GM12878 (cell line): ENCODE data around the gene AGTPBP1. TPM values are rescaled to one million over a fixed set of nuclear protein-coding genes. Genes with fewer than 3 reads are reported as not detected.

Experiments used
- CBX5 ChIP-seq: sonication (generic); IDR thresholded peaks from 2 replicates; pipeline ENCODE4 v1.6.1; 2016; ENCODE audit warnings: low read depth, moderate library complexity, mild to moderate bottlenecking, inconsistent platforms
- CREM ChIP-seq: IDR thresholded peaks from 2 replicates; pipeline ENCODE4 v1.6.1; 2014; ENCODE audit warnings: antibody characterized with exemption, low read depth
- GABPA ChIP-seq: IDR thresholded peaks from 2 replicates; pipeline ENCODE4 v1.6.1; 2014; ENCODE audit warnings: antibody characterized with exemption, low read depth, mild to moderate bottlenecking, inconsistent platforms
- HDGF ChIP-seq: fragments of 450-650 bp; IDR thresholded peaks from 2 replicates; pipeline ENCODE4 v1.6.1; 2016; ENCODE audit warnings: antibody characterized with exemption
- IRF4 ChIP-seq: IDR thresholded peaks from 2 replicates; pipeline ENCODE4 v1.6.1; 2011; ENCODE audit warnings: low read depth, low read length
- NFYA ChIP-seq: IDR thresholded peaks from 2 replicates; pipeline ENCODE4 v1.6.1; 2011; ENCODE audit warnings: low read depth, mild to moderate bottlenecking, low read length, improper control_type of control experiment, borderline replicate concordance
- NRF1 ChIP-seq: conservative IDR thresholded peaks from 2 replicates; pipeline ENCODE4 v1.6.1; 2011; ENCODE audit warnings: mild to moderate bottlenecking, low read depth, low read length, improper control_type of control experiment
- POU2F2 ChIP-seq: IDR thresholded peaks from 3 replicates; pipeline ENCODE4 v1.6.1; 2011; ENCODE audit warnings: low read depth, mild to moderate bottlenecking, low read length, borderline replicate concordance
- RFX5 ChIP-seq: IDR thresholded peaks from 2 replicates; pipeline ENCODE4 v1.6.1; 2011; ENCODE audit warnings: low read depth, low read length, improper control_type of control experiment
- SRF ChIP-seq, 2 experiments: IDR thresholded peaks; 2 replicates each; pipeline ENCODE4 v1.6.1; 2011; ENCODE audit warnings: low read depth in 2 of 2, low read length in 2 of 2, mild to moderate bottlenecking in 1 of 2, moderate library complexity in 1 of 2
- TAF1 ChIP-seq: IDR thresholded peaks from 2 replicates; pipeline ENCODE4 v1.6.1; 2011; ENCODE audit warnings: mild to moderate bottlenecking, low read depth, low read length, borderline replicate concordance
- TARDBP ChIP-seq: IDR thresholded peaks from 2 replicates; pipeline ENCODE4 v1.6.1; 2016; ENCODE audit warnings: borderline replicate concordance
- TBL1XR1 ChIP-seq: IDR thresholded peaks from 2 replicates; pipeline ENCODE4 v1.6.1; 2012; ENCODE audit warnings: low read depth, low read length, improper control_type of control experiment
- TCF12 ChIP-seq: IDR thresholded peaks from 2 replicates; pipeline ENCODE4 v1.6.1; 2011; ENCODE audit warnings: low read depth, mild to moderate bottlenecking, low read length
- YBX1 ChIP-seq: fragments of 450-650 bp; IDR thresholded peaks from 2 replicates; pipeline ENCODE4 v1.6.1; 2016; ENCODE audit warnings: antibody characterized with exemption
- YY1 ChIP-seq: IDR thresholded peaks from 2 replicates; pipeline ENCODE4 v1.6.1; 2011; ENCODE audit warnings: low read depth, mild to moderate bottlenecking, low read length
- ZNF622 ChIP-seq: fragments of 450-650 bp; IDR thresholded peaks from 2 replicates; pipeline ENCODE4 v1.6.1; 2017; ENCODE audit warnings: mild to moderate bottlenecking, inconsistent platforms
- ZSCAN29 ChIP-seq: fragments of 450-650 bp; IDR thresholded peaks from 2 replicates; pipeline ENCODE4 v1.6.1; 2017; ENCODE audit warnings: mild to moderate bottlenecking, moderate library complexity
- ZZZ3 ChIP-seq: IDR thresholded peaks from 2 replicates; pipeline ENCODE4 v1.6.1; 2011; ENCODE audit warnings: low read depth; ENCODE audit not compliant: control insufficient read depth, insufficient read length
- polyA plus RNA-seq, 11 experiments: library from polyadenylated mRNA; depleted of rRNA in 4 of 11; unstranded in 6 of 11; stranded (reverse) in 5 of 11; fragments of >200 nt; fragmentation: Nextera tagmentation in 4 of 11; fragmentation: Illumina TruSeq in 1 of 11; extraction: Ambion mirVana in 4 of 11; extraction: Trizol in 1 of 11; gene quantifications; 1 replicate in 1 of 11; 2 replicates in 10 of 11; pipeline versions ENCODE4 v1.2.1 to v1.2.3, GENCODE V29; 2011 to 2016; ENCODE audit warnings: inconsistent platforms in 2 of 11, missing spikeins in 2 of 11, low read depth in 1 of 11
- total RNA-seq, 4 experiments: library from RNA; depleted of rRNA in 3 of 4; stranded (reverse); fragments of >200 nt in 3 of 4; fragmentation: Illumina TruSeq in 1 of 4; extraction: Trizol in 1 of 4; gene quantifications; 2 replicates each; pipeline versions ENCODE4 v1.2.1 to v1.2.3, GENCODE V29; 2013 to 2021
- TF ChIP-seq, protein P1 (sequence below): IDR thresholded peaks from 2 replicates; pipeline ENCODE4 v1.6.1; 2012; ENCODE audit warnings: mild to moderate bottlenecking, low read depth, low read length
- TF ChIP-seq, protein P2 (sequence below): IDR thresholded peaks from 2 replicates; pipeline ENCODE4 v1.6.1; 2012; ENCODE audit warnings: low read depth, low read length, improper control_type of control experiment
- TF ChIP-seq, protein P3 (sequence below): fragments of 450-650 bp; conservative IDR thresholded peaks from 2 replicates; pipeline ENCODE4 v1.6.1; 2017; ENCODE audit warnings: mild to moderate bottlenecking, moderate library complexity

Gene AGTPBP1
- total and polyA plus RNA-seq, 10 of the 15 experiments (the other 5 are each of a cell fraction or from before 2014, with no cell fraction given): 6.1 to 35.2 (median 20.0) TPM

DNA sequence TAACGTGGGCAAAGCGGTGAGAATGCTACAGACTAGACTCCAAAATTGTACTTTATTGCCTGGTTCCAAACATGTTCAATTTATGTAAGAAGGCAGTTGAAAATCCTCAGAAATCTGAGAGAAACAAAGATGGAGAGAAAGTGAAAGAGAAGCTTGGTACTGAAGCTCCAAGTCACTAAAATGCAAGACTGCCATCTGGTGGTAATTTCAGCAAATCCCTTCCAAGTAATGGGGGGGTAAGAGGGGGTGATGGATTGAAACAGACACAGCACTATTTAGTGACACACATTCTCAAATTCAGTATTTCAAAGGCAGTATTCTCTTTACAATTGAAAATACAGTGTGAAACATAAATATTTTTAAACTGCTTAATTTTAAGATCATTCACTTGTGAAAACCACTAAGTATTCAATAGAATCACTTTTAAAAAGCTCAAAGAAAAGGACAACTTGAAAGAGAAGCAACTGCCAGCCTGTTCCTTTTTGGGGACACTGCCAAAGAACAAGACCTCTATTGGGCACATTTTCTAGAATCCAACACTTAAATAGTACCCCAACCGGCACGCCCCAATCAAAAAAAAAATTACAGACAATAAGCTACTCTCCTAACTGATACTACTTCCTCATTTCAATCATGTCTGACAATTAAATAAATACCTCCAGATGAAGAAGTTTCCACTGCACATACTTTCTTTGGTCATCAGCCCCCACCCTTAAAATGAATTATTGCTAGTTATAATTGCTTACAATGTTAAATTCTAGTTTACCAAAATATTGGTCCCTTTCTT, 131.5 kb downstream of the AGTPBP1 start (continued):
- no peak for TF ChIP-seq CBX5
- TF ChIP-seq NRF1: no peak
- TF ChIP-seq POU2F2: 0 out of 3 replicates have a peak, but pooled peaks have one; percentile 17
- TF ChIP-seq RFX5: no peak
- TF ChIP-seq YY1: peak; percentile 75
- TF ChIP-seq ZSCAN29: no peak
- TF ChIP-seq GABPA: no peak
- no peak for TF ChIP-seq SRF (IDR thresholded peaks at IDR 0.05; ENCODE audit: low read depth in 2 of 2, low read length in 2 of 2)
- TF ChIP-seq, protein P1, sequence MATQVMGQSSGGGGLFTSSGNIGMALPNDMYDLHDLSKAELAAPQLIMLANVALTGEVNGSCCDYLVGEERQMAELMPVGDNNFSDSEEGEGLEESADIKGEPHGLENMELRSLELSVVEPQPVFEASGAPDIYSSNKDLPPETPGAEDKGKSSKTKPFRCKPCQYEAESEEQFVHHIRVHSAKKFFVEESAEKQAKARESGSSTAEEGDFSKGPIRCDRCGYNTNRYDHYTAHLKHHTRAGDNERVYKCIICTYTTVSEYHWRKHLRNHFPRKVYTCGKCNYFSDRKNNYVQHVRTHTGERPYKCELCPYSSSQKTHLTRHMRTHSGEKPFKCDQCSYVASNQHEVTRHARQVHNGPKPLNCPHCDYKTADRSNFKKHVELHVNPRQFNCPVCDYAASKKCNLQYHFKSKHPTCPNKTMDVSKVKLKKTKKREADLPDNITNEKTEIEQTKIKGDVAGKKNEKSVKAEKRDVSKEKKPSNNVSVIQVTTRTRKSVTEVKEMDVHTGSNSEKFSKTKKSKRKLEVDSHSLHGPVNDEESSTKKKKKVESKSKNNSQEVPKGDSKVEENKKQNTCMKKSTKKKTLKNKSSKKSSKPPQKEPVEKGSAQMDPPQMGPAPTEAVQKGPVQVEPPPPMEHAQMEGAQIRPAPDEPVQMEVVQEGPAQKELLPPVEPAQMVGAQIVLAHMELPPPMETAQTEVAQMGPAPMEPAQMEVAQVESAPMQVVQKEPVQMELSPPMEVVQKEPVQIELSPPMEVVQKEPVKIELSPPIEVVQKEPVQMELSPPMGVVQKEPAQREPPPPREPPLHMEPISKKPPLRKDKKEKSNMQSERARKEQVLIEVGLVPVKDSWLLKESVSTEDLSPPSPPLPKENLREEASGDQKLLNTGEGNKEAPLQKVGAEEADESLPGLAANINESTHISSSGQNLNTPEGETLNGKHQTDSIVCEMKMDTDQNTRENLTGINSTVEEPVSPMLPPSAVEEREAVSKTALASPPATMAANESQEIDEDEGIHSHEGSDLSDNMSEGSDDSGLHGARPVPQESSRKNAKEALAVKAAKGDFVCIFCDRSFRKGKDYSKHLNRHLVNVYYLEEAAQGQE: no peak
- no peak for TF ChIP-seq TBL1XR1
- no peak for TF ChIP-seq ZNF622
- no peak for TF ChIP-seq ZZZ3
- no peak for TF ChIP-seq CREM
- TF ChIP-seq YBX1: no peak
- TF ChIP-seq TCF12: no peak
- TF ChIP-seq IRF4: 0 out of 2 replicates have a peak, but pooled peaks have one; percentile 27
- TF ChIP-seq, protein P2, sequence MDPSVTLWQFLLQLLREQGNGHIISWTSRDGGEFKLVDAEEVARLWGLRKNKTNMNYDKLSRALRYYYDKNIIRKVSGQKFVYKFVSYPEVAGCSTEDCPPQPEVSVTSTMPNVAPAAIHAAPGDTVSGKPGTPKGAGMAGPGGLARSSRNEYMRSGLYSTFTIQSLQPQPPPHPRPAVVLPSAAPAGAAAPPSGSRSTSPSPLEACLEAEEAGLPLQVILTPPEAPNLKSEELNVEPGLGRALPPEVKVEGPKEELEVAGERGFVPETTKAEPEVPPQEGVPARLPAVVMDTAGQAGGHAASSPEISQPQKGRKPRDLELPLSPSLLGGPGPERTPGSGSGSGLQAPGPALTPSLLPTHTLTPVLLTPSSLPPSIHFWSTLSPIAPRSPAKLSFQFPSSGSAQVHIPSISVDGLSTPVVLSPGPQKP: no peak
- TF ChIP-seq HDGF: no peak
- TF ChIP-seq, protein P3, sequence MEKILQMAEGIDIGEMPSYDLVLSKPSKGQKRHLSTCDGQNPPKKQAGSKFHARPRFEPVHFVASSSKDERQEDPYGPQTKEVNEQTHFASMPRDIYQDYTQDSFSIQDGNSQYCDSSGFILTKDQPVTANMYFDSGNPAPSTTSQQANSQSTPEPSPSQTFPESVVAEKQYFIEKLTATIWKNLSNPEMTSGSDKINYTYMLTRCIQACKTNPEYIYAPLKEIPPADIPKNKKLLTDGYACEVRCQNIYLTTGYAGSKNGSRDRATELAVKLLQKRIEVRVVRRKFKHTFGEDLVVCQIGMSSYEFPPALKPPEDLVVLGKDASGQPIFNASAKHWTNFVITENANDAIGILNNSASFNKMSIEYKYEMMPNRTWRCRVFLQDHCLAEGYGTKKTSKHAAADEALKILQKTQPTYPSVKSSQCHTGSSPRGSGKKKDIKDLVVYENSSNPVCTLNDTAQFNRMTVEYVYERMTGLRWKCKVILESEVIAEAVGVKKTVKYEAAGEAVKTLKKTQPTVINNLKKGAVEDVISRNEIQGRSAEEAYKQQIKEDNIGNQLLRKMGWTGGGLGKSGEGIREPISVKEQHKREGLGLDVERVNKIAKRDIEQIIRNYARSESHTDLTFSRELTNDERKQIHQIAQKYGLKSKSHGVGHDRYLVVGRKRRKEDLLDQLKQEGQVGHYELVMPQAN: no peak
- no peak for TF ChIP-seq TARDBP
- no peak for TF ChIP-seq TAF1
- TF ChIP-seq NFYA: no peak
- TF ChIP-seq, all 136 proteins: peak for 9
